Activated naive CD4-positive, alpha-beta T cell treated with anti-CD3 and anti-CD28 coated beads, Interleukin-2, amount 50 U/mL, for 72 hours (primary cell): ENCODE results near the gene NINL. TPM values are rescaled to one million over a fixed set of nuclear protein-coding genes. Genes with fewer than 3 reads are reported as not detected.
"Not testable (repeated sequence)": the region's sequence is repeated elsewhere in the genome, so short reads cannot be mapped to it uniquely, and the experiment has no call there.

Experiments used
- ATAC-seq, 2 donors: fragments of 150-1000 bp; cut with Tn5 transposase; 2 replicates each; pipeline ENCODE4 v1.10.0; 2021; ENCODE audit warnings: mild to moderate bottlenecking in 2 of 2, moderate library complexity in 2 of 2
- DNase-seq, 2 donors: peaks; one replicate each; pipeline ENCODE4 v3.0.0; 2021 to 2022; ENCODE audit warnings: low spot score in 2 of 2
- H3K27ac Mint-ChIP-seq, 2 donors: one replicate each; pipeline ENCODE4 v1.8.0; 2022; ENCODE audit warnings: mild to moderate bottlenecking in 2 of 2, mixed read lengths in 2 of 2
- H3K36me3 Mint-ChIP-seq, 2 donors: one replicate each; pipeline ENCODE4 v1.8.0; 2022; ENCODE audit warnings: mixed read lengths in 2 of 2
- H3K9me3 Mint-ChIP-seq, 2 donors: one replicate each; pipeline ENCODE4 v1.8.0; 2022; ENCODE audit warnings: mixed read lengths in 2 of 2
- total RNA-seq, 2 donors: library from RNA; stranded (reverse); gene quantifications; one replicate each; pipeline ENCODE4 v1.2.3, GENCODE V29; 2022

NINL gene
- 1 to 10 TPM; 3.2 to 5.5 TPM for total RNA-seq

DNA sequence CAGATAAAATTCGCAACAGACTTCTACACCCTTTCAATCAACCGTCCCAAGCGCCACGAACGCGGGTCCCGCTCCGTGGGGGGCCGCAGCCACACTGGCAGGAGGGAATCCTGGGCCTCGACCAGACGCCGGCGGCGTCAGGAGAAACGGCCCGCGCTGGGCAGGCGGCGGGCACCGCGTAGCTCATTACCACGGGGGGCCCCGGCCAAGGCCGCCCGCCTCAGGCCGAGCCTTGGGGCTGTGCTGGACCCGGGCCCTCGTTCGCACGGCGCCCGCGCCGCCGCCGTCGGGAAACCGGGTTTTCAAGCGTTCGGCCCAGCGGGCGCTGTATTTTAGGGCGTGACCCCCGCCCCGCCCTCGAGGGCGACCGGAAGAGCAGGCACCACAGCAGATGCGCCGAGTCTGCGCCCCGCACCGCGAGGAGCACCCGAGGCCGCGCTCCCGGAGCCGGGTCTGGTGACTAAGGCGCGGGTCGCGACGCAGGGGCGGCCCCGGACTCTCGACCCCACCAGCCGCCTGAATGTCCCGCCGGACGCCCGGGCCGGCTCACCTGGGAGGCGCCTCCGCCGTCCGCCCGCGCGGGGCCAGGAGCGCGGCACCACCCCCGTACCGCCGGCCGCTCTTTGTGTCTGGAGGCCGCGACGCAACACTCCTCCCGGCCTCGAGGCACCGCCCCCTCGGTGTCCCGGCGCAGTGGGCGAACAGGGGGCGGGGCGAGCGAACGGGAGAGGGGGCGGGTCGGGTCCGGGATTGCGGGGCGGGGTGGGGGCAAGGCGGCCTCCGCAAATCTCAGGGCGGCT, at the start of gene NINL:
Gene NINL (minus strand): TSS at position 627 of the 800 bp plus-strand sequence. CDS start 58,944 bp downstream, outside the sequence.
- H3K27ac Mint-ChIP-seq: peak within 1 kb of the TSS in 1 of 2 donors; percentile 84
- peak; percentile 56 to 78 for DNase-seq
- H3K9me3 Mint-ChIP-seq: no peaks in the 10 kb centered on the region
- peaks cover 0 to 6% of the 10 kb centered on the region in 2 donors for H3K36me3 Mint-ChIP-seq
- peak; percentile 91 to 93 for ATAC-seq

DNA sequence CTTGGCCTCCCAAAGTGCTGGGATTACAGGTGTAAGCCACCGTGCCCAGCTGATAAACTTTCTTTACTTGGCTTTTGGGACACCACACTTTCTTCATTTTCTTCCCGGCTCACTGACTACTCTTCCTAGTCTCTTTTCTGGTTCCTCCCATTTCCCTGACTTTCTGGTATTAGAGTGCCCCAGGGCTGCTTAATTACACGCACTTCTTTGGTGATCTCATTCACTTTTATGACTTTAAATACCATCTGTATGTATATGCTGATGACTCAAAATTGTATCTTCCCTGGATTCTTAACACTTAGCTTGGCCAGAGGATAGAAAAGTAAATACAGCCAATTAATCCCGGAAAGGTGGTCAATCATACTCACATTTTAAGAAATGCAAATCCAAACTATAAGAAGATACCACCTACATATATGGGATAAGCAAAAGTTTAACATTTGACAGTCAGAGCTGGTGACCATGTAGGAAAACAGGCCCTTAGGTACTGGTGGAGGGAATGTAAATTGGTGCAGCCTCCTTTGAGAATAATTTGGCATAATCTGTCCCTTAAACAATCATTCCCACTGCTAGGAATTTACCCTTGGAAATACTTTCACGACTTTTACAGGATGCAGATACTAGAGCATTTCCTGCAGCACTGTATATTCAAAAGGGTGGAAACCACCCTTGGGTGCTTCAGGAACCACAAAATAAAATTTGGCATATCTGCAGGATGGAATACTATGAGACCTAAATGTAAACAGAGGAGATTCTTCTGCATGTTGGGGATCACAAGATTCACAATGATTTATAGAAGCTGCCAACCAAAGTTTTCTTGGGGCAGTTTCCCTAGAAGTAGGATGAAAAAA, 47.8 kb upstream of the NINL start:
- peaks cover 19 to 39% of the 10 kb centered on the region in 2 donors for H3K36me3 Mint-ChIP-seq
- no peak for ATAC-seq

DNA sequence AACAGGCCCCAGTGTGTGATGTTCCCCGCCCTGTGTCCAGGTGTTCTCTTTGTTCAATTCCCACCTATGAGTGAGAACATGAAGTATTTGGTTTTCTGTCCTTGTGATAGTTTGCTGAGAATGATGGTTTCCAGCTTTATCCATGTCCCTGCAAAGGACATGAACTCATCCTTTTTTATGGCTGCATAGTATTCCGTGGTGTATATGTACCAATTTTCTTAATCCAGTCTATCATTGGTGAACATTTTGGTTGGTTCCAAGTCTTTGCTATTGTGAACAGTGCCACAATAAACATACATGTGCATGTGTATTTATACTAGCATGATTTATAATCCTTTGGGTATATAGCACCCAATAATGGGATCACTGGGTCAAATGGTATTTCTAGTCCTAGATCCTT, 45.3 kb upstream of the NINL start:
- not testable (repeated sequence) for H3K27ac Mint-ChIP-seq, ATAC-seq, DNase-seq
- Mint-ChIP-seq H3K36me3 (peaks cover 20 to 46% of the 10 kb centered on the region in 2 donors), H3K9me3 (peaks cover 0 to 22% of the 10 kb centered on the region in 2 donors)

More for the DNA sequence above, 47.8 kb upstream of the NINL start:
- DNase-seq: no peak
- Mint-ChIP-seq H3K27ac (no peak overlapping the region), H3K9me3 (peaks cover 0 to 11% of the 10 kb centered on the region in 2 donors)

DNA sequence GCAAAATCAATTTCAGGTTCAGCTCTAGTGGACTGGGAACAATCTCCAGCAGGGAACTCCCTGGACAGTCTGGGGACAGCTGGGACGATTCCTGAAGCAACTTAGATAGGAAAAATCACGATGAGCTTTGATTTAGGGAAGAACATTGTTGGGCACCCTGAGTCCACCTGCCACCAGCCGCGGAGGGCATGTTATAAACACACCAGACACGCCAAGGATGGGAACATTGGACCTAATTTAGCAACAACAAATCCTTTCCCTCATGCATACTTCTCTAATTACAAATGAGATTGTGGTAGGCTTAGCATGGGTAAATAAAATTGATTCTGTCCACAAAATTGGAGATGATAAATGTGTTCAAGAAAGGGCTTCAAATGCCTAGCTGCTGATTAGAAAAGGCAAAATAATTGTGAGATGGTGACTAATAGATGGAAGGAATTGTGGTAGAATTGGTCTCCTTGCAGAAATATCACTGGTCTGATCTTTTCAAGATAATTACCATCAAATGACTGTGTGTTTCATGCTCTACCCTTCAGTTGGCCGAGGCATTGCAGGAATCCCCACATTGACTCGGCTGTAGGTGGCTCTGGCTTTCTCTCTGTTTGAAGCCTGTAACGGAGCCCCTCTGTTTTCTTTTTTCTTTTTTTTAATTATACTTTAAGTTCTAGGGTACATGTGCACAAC, 44.6 kb upstream of the NINL start:
- Mint-ChIP-seq H3K36me3 (peaks cover 13 to 40% of the 10 kb centered on the region in 2 donors), H3K9me3 (peaks cover 0 to 22% of the 10 kb centered on the region in 2 donors), H3K27ac (peak overlapping the region in 1 of 2 donors; percentile 30)
- ATAC-seq (no peak), DNase-seq (no peak)

DNA sequence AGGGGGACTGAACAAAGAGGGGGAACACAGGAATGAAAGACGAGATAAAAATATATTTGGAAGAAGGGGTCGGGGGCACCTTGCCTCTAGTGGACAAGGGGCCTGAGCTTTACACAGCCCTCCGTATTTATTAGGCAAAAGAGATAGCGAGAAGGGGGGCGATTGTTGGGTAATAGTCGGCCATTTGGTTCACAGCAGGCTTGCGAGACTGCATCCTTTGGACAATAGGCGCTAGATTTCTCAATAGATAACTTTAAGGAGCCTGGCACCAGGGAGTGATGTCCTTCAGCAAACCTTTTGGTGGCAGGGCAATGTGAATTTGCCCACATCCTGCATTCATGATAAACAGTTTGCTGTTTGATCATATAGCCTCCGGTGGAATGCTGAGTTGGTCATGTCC, 41.4 kb upstream of the NINL start:
- Mint-ChIP-seq H3K9me3 (peaks cover 0 to 18% of the 10 kb centered on the region in 2 donors), H3K27ac (peak overlapping the region in 1 of 2 donors; percentile 28), H3K36me3 (peaks cover 31 to 53% of the 10 kb centered on the region in 2 donors)
- ATAC-seq (no peak), DNase-seq (no peak)

DNA sequence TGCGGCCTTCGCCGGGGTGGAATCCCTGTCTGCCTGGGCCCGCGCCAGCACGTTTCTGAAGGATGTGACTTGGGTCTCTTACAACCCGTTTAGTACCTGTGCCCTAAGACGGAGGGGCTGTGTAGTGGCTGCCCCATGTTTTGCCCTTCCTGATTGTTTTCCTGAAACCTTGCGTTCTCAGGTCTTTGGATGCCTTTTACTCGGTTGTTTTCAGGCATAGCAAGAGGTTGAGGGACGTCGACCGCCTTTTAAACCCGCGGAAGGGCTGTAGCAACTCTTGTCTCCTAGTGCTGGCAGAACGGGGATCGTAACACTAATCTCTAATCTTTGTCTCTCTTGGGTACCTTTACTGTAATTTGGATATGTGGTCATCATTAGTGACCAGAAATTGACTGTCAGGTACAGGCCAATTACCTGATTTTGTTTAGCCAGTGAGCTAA, 39.2 kb upstream of the NINL start:
- ATAC-seq (no peak), DNase-seq (no peak)
- Mint-ChIP-seq H3K36me3 (peaks cover 31 to 49% of the 10 kb centered on the region in 2 donors), H3K9me3 (peaks cover 0 to 14% of the 10 kb centered on the region in 2 donors), H3K27ac (peak overlapping the region; percentile 95 to 96)

DNA sequence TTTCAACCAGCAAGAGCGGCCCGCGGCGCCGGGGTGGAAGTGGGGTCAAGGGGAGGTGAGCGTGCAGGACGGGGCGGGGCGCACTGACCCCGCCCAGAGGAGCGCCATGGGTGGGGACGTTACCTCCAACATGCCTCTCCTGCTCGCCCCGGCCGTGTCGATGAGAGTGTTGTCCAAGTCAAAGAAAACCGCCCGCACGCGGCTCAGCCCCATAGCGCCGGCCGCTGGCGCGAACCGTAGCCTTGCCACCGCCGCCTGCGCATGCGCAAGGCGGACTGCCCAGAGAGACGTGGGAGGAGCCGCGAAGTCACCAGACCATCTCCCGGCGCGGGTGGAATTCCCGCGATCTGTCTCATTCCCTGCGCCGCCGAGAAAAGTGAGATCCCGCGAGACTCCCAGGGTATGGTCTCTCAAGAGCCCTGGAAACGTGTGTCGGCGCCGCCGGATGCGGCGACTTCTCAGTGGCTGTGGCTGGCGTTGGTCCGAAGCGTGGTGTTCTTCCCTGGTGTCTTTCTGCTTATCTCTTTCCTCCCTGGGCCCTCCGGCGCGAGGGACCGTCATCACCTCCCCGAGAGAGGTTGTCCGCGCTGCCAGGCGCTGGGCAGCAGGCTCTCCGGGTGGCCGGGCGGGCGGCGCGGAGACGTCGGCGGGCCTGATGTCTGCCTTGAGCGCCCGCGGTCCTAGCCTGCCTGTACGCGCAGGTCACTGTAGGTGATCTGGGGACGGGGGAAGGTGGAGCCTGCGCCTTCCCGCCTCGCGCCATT, 38.6 kb upstream of the NINL start, which contains the start of gene NANP:
Gene NANP (minus strand): TSS at position 279 of the 764 bp plus-strand sequence. CDS start 66 bp downstream, at position 213.
- DNase-seq (peak; percentile 89 to 98), ATAC-seq (peak; percentile 89)
- peaks cover 31 to 43% of the 10 kb centered on the region in 2 donors for H3K36me3 Mint-ChIP-seq
- H3K27ac Mint-ChIP-seq: peak within 1 kb of the TSS; percentile 95 to 96
- peaks cover 0 to 14% of the 10 kb centered on the region in 2 donors for H3K9me3 Mint-ChIP-seq

DNA sequence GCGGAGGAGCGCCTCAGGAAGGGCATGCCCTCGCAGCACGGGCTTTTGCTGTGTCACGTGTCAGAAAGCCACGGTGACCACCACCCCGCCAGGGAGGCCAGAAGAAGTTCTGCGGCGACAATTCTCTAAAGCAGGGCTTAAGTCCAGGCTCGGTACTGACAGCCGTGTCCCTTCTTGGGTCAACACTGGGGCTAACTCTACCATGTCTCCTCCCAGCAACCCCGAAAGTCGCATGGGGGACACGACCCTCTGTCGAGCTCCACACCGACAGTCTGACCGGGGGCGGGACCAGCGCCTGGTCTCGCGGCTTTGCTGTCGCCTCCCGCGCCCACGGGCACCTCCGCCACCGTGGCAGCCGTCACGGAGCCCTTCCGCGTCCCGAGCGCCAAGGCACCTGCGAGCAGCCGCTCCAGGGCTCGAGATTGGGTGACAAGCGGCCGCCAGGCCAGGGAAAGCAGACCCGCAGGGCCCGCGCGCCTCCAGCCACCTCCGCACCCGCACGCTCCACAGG, 37.9 kb upstream of the NINL start:
- peak; percentile 24 to 69 for DNase-seq
- ATAC-seq: peak in 1 of 2 donors; percentile 9
- peaks cover 0 to 13% of the 10 kb centered on the region in 2 donors for H3K9me3 Mint-ChIP-seq
- peak overlapping the region; percentile 95 to 96 for H3K27ac Mint-ChIP-seq
- peaks cover 30 to 37% of the 10 kb centered on the region in 2 donors for H3K36me3 Mint-ChIP-seq

DNA sequence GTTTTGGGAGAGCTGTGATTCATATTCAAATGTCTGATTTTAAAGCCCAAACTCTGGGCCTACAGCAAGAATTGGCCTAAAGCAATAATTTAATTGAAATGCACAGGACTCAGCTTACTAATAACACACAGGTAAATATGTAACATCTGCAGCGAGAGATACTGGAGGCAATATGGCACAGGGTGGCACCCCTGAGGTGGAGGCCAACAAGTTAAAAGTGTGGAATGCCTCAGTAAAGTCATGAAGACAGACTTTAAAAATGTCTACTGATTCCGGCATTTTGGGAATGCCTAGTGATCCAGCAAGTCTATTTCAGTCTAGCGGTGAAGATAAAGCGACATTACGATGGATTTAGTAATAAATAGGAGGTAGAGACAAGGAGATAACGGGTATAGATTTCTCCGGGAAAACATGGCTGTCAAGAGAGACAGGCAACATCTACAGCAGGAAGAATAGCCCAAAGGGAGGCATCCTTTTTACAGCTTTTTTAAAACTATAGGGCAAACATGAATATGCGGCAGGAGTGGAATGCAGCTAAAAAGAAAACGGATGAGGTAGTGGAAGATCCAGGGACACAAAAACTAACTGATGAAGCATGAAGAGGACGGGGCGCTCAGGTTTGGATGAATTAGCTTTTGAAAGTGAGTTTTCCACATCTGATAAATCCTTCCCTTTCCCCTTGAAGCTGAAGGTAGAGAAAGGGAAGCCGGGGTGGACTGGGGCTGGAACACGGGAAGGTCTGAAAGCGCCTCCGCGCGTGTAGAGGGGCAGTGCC, 37.3 kb upstream of the NINL start:
- DNase-seq (no peak), ATAC-seq (no peak)

DNA sequence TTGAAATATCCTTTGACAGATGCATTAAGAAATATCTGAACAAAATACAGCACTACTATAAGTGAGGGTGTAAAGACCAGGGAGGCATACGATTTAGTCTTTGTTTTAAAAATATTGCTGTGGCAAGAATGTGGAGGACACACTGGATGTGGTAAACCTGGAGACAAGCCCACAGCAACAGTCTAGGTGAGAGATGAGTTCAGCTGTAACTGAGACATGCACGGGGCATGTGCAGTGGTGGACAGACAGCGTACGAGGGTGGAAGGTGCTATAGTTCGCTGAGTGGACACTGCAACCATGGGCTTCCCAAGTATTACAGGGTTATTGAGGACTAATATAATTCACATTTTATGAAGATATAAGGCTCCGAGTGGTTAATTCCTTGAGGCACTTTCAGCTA, 36.7 kb upstream of the NINL start:
- DNase-seq (no peak), ATAC-seq (no peak)
- Mint-ChIP-seq H3K9me3 (peaks cover 0 to 7% of the 10 kb centered on the region in 2 donors), H3K36me3 (peaks cover 25 to 26% of the 10 kb centered on the region in 2 donors), H3K27ac (peak overlapping the region; percentile 27 to 96)

More for the DNA sequence above, 37.3 kb upstream of the NINL start:
- Mint-ChIP-seq H3K36me3 (peaks cover 25 to 30% of the 10 kb centered on the region in 2 donors), H3K9me3 (peaks cover 0 to 7% of the 10 kb centered on the region in 2 donors), H3K27ac (peak overlapping the region; percentile 95 to 96)

DNA sequence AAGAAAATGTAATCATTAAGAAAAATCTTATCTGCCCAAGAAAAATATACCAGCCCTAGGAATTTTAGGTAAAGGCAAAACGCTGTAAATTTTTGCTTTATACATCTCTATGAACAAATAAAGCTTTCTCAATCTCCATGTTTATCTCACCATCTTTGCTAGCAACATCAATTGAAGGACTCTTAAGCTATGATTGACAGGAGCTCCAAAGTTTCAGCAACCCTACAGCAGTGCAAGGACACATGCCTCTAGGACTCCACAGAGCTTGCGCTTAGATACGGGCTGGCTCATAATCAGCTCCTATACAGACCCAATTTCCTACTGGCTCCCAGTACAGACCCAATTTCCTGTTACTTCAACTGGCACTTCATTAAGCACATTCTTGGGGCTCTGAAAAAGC, 34.2 kb upstream of the NINL start:
- no peak for DNase-seq
- no peaks in the 10 kb centered on the region for H3K9me3 Mint-ChIP-seq
- H3K36me3 Mint-ChIP-seq: peaks cover 17 to 20% of the 10 kb centered on the region in 2 donors
- H3K27ac Mint-ChIP-seq: no peak overlapping the region
- no peak for ATAC-seq

DNA sequence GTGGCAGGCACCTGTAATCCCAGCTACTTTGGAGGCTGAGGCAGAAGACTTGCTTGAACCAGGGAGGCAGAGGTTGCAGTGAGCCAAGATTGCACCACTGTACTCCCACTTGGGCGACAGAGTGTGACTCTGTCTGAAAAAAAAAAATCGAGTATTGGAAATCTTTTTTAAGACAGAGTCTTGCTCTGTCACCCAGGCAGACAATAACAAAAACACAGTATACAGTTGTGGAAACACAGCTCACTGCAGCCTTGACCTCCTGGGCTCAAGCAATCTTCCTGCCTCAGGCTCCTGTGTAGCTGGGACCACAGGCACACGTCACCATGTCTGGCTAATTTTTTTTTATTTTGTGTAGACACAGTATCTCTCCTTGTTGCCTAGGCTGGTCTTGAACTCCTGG, 23.4 kb upstream of the NINL start:
- H3K36me3 Mint-ChIP-seq: no peaks in the 10 kb centered on the region
- no peak overlapping the region for H3K27ac Mint-ChIP-seq
- no peaks in the 10 kb centered on the region for H3K9me3 Mint-ChIP-seq
- DNase-seq (no peak), ATAC-seq (no peak)

DNA sequence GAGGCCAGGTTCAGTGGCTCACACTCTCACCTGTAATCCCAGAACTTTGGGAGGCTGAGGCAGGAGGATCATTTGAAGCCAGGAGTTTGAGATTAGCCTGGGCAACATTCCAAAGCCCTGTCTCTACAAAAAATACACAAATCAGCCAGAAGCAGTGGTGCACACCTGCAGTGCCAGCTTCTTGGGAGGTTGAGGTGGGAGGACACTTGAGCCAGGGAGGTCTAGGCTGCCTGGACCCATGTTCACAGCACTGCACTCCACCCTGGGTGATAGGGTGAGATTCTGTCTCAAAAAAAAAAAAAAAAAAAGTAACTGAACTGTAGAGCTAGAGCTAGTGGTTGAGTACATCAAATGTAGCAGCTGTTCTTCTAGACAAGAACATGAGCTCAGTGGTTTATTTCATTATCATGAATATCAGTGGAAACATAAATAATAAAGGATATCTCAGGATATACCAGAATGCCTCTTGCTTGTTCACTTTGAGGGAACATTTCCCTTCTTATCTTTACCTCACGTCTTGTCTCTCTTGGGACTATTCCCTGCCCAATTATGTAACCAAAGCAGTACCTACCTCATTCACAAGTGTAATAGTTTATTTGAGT, 20.9 kb upstream of the NINL start:
- ATAC-seq (no peak), DNase-seq (no peak)
- no peaks in the 10 kb centered on the region for H3K9me3 Mint-ChIP-seq
- H3K27ac Mint-ChIP-seq: no peak overlapping the region
- no peaks in the 10 kb centered on the region for H3K36me3 Mint-ChIP-seq

DNA sequence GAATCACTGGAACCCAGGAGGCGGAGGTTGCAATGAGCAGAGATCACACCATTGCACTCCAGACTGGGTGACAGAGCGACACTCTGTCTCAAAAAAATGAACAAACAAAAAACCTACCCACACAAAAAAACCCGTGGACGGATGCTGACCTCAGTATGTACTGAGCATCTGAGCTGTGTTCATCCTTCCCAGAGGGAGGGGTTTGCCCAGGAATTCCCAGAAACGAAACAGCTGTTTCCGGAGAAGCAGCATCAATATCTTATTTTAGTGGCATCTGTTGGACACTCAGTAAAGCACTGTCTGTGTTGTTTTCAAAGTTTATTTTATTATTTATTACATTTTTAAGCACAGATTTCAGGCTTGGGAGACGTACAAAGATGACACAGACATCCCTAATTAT, 19.8 kb upstream of the NINL start:
- H3K27ac Mint-ChIP-seq: no peak overlapping the region
- ATAC-seq (no peak), DNase-seq (no peak)
- H3K36me3 Mint-ChIP-seq: no peaks in the 10 kb centered on the region
- no peaks in the 10 kb centered on the region for H3K9me3 Mint-ChIP-seq
